ENCODE data around the gene HECTD4. TPM values are rescaled to one million over a fixed set of nuclear protein-coding genes. Genes with fewer than 3 reads are reported as not detected.

Gene HECTD4
- total and polyA plus RNA-seq, 2 donors (not counting 1 experiment from before 2014, with no cell fraction given): 46.4 to 92.2 TPM

DNA sequence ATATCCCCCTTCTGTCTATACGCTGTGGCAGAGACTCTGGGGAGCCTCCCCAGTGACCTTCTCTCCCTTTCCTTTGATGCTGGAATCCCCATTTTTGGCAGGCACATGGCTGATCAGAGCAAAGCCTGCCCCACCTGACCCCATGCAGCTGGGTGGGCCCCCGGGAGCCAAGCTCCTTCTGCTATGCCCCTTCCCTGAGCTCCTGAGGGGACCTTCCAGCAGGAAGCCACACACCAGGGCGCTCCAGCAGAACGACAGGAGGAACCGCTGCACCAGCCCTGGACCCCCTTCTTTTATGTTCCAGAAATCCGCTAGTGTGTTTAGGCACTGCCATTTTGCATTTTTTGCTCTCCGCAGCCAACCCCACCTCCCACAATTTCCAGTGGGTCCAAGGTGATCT lies 212.3 kb downstream of the HECTD4 start:
- no peak overlapping the region for H3K4me3 ChIP-seq (ENCODE audit: control extremely low read depth in 1 of 5, extremely low read depth in 1 of 5, insufficient read depth in 1 of 5, low read depth in 2 of 5, low read length in 4 of 5)
- H3K9me3 Mint-ChIP-seq (ENCODE audit: insufficient read depth): no peaks in the 10 kb centered on the region
- intact Hi-C loops (cut with micrococcal nuclease): loop anchor here (1.0 kb wide), 1 partner anchor 225 kb away; no protein-coding TSS in a partner anchor
- H3K9ac ChIP-seq (ENCODE audit: low read length): no peak overlapping the region
- no peak overlapping the region for H3K4me3 Mint-ChIP-seq
- no peak for ATAC-seq (ENCODE audit: low read depth)
- peaks cover 0 to 5% of the 10 kb centered on the region in 2 donors for H3K4me1 ChIP-seq (ENCODE audit: control insufficient read depth in 2 of 2, insufficient read depth in 2 of 2, low read length in 2 of 2)
- H3K27me3 Mint-ChIP-seq: no peaks in the 10 kb centered on the region
- H3K36me3 ChIP-seq (replicated peaks in 1 of 2; ENCODE audit: control extremely low read depth in 1 of 2, control insufficient read depth in 1 of 2, extremely low read depth in 1 of 2, insufficient read depth in 2 of 2, low read length in 1 of 2): peaks cover 9 to 41% of the 10 kb centered on the region in 2 experiments
- DNase-seq: no peak
- CTCF ChIA-PET: interaction anchor here (1.8 kb wide), 1 partner anchor 224 kb away, joined by 5 read pairs; no protein-coding TSS in a partner anchor
- H3K9me3 ChIP-seq (ENCODE audit: control extremely low read depth in 1 of 3, control insufficient read depth in 2 of 3, insufficient read depth in 1 of 3, low read length in 2 of 3): no peaks in the 10 kb centered on the region
- H3K4me2 ChIP-seq (replicated peaks; ENCODE audit: low read depth, low read length, poor library complexity, severe bottlenecking): no peak overlapping the region
- no peaks in the 10 kb centered on the region for H3K27me3 ChIP-seq (replicated peaks in 1 of 4; ENCODE audit: control extremely low read depth in 1 of 4, control insufficient read depth in 3 of 4, insufficient read depth in 4 of 4, low read length in 3 of 4)
- H2AFZ ChIP-seq (ENCODE audit: insufficient read depth, low read depth, low read length, poor library complexity, severe bottlenecking): no peak overlapping the region
- peaks cover 9% of the 10 kb centered on the region for H3K4me1 Mint-ChIP-seq
- TF ChIP-seq, protein P1, sequence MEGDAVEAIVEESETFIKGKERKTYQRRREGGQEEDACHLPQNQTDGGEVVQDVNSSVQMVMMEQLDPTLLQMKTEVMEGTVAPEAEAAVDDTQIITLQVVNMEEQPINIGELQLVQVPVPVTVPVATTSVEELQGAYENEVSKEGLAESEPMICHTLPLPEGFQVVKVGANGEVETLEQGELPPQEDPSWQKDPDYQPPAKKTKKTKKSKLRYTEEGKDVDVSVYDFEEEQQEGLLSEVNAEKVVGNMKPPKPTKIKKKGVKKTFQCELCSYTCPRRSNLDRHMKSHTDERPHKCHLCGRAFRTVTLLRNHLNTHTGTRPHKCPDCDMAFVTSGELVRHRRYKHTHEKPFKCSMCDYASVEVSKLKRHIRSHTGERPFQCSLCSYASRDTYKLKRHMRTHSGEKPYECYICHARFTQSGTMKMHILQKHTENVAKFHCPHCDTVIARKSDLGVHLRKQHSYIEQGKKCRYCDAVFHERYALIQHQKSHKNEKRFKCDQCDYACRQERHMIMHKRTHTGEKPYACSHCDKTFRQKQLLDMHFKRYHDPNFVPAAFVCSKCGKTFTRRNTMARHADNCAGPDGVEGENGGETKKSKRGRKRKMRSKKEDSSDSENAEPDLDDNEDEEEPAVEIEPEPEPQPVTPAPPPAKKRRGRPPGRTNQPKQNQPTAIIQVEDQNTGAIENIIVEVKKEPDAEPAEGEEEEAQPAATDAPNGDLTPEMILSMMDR (IDR thresholded peaks at IDR 0.05): no peak
- TF ChIP-seq EZH2 (IDR thresholded peaks at IDR 0.05; ENCODE audit: borderline replicate concordance, insufficient read depth, low read depth, low read length, poor library complexity, severe bottlenecking): no peak
- peak overlapping the region; percentile 26 for H3K27ac Mint-ChIP-seq
- POLR2A ChIA-PET: no interaction called here
- no peaks in the 10 kb centered on the region for H3K79me2 ChIP-seq (ENCODE audit: control insufficient read depth, insufficient read depth, low read length)
- no peak overlapping the region for H3K27ac ChIP-seq (ENCODE audit: low read length in 2 of 2)
- over 99% methylated on average over 7 of the region's 7 CpGs for WGBS (ENCODE audit: insufficient coverage)
- H4K20me1 ChIP-seq (ENCODE audit: control insufficient read depth, insufficient read depth, low read length, poor library complexity, severe bottlenecking): no peaks in the 10 kb centered on the region

DNA sequence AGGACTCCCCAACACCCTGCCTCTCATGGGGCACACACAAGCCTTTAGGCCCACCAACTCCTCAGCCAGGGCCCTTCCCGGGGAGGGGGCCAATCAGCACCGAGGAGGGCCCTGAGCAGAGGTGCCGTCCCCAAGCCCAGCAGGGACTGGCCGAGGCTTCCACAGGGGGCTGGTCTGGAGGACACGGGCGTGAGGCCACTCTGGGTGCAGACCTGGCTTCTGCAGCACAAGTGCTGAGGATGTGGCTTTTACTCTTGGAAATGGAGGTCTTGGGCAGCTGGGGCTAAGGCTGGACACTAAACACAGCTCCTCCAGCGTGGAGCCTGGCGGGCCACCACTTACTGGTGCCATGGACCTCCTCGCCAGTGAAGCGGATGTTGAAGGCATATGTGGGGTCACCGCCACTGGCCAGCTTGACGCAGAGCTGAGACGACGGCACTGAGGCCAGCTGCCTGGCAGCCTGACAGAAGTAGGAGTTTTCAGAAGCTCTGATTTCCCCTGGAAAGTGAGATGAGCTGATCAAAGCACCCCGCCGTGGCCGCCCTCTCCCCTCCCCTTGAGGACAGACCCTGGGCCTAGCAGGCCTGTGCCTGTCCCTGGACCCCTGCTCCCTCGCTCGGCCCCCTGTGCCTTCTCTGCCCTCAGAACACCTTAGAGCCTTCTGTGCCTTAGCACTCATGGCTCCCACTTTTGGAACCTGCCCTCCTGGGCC lies 212.9 kb downstream of the HECTD4 start:
- 95% methylated on average over 19 of the region's 19 CpGs for WGBS (ENCODE audit: insufficient coverage)
- no peak for TF ChIP-seq EZH2 (IDR thresholded peaks at IDR 0.05; ENCODE audit: borderline replicate concordance, insufficient read depth, low read depth, low read length, poor library complexity, severe bottlenecking)
- TF ChIP-seq, protein P1 (IDR thresholded peaks at IDR 0.05): no peak
- H3K27ac Mint-ChIP-seq: no peak overlapping the region
- ATAC-seq (ENCODE audit: low read depth) (no peak), DNase-seq (no peak)
- H3K4me3 Mint-ChIP-seq: no peak overlapping the region
- ChIA-PET POLR2A (no interaction called here), CTCF (interaction anchor here (1.8 kb wide), 1 partner anchor 223 kb away, joined by 5 read pairs; no protein-coding TSS in a partner anchor)
- H3K9ac ChIP-seq (ENCODE audit: low read length): no peak overlapping the region
- no peak overlapping the region for H3K4me3 ChIP-seq (ENCODE audit: control extremely low read depth in 1 of 5, extremely low read depth in 1 of 5, insufficient read depth in 1 of 5, low read depth in 2 of 5, low read length in 4 of 5)
- H3K27me3 Mint-ChIP-seq: no peaks in the 10 kb centered on the region
- H3K9me3 Mint-ChIP-seq (ENCODE audit: insufficient read depth): no peaks in the 10 kb centered on the region
- peaks cover 6 to 36% of the 10 kb centered on the region in 2 experiments for H3K36me3 ChIP-seq (replicated peaks in 1 of 2; ENCODE audit: control extremely low read depth in 1 of 2, control insufficient read depth in 1 of 2, extremely low read depth in 1 of 2, insufficient read depth in 2 of 2, low read length in 1 of 2)
- H3K27me3 ChIP-seq (replicated peaks in 1 of 4; ENCODE audit: control extremely low read depth in 1 of 4, control insufficient read depth in 3 of 4, insufficient read depth in 4 of 4, low read length in 3 of 4): no peaks in the 10 kb centered on the region
- H2AFZ ChIP-seq (ENCODE audit: insufficient read depth, low read depth, low read length, poor library complexity, severe bottlenecking): no peak overlapping the region
- no peak overlapping the region for H3K4me2 ChIP-seq (replicated peaks; ENCODE audit: low read depth, low read length, poor library complexity, severe bottlenecking)
- peaks cover 0 to 5% of the 10 kb centered on the region in 2 donors for H3K4me1 ChIP-seq (ENCODE audit: control insufficient read depth in 2 of 2, insufficient read depth in 2 of 2, low read length in 2 of 2)
- H3K27ac ChIP-seq (ENCODE audit: low read length in 2 of 2): no peak overlapping the region
- no peaks in the 10 kb centered on the region for H3K9me3 ChIP-seq (ENCODE audit: control extremely low read depth in 1 of 3, control insufficient read depth in 2 of 3, insufficient read depth in 1 of 3, low read length in 2 of 3)
- no peaks in the 10 kb centered on the region for H4K20me1 ChIP-seq (ENCODE audit: control insufficient read depth, insufficient read depth, low read length, poor library complexity, severe bottlenecking)
- intact Hi-C loops (cut with micrococcal nuclease): no loop called here
- H3K4me1 Mint-ChIP-seq: peaks cover 9% of the 10 kb centered on the region
- H3K79me2 ChIP-seq (ENCODE audit: control insufficient read depth, insufficient read depth, low read length): no peaks in the 10 kb centered on the region

Data from B cell (primary cell).